IgD-negative memory B cell (primary cell): ENCODE measurements around the gene PHYKPL. TPM values are rescaled to one million over a fixed set of nuclear protein-coding genes. Genes with fewer than 3 reads are reported as not detected.
"Not testable (repeated sequence)": the region's sequence is repeated elsewhere in the genome, so short reads cannot be mapped to it uniquely, and the experiment has no call there.

ENCODE experiments used
- H3K27ac Mint-ChIP-seq, 3 donors: one replicate each; pipeline ENCODE4 v1.8.0; 2020 to 2022; ENCODE audit warnings: mild to moderate bottlenecking in 3 of 3, mixed read lengths in 3 of 3, moderate library complexity in 1 of 3
- H3K27me3 Mint-ChIP-seq: one replicate; pipeline ENCODE4 v1.8.0; 2021; ENCODE audit warnings: mixed read lengths
- H3K36me3 Mint-ChIP-seq: one replicate; pipeline ENCODE4 v1.8.0; 2020; ENCODE audit warnings: mild to moderate bottlenecking, mixed read lengths
- H3K4me1 Mint-ChIP-seq, 3 donors: one replicate each; pipeline ENCODE4 v1.8.0; 2020 to 2022; ENCODE audit warnings: mixed read lengths in 3 of 3, mild to moderate bottlenecking in 1 of 3
- H3K4me3 Mint-ChIP-seq, 4 donors: one replicate each; pipeline ENCODE4 v1.8.0; 2020 to 2022; ENCODE audit warnings: mild to moderate bottlenecking in 4 of 4, mixed read lengths in 4 of 4, moderate library complexity in 3 of 4
- H3K9me3 Mint-ChIP-seq, 3 donors: one replicate each; pipeline ENCODE4 v1.8.0; 2020 to 2021; ENCODE audit warnings: mixed read lengths in 3 of 3, mild to moderate bottlenecking in 1 of 3
- polyA plus RNA-seq: library from polyadenylated mRNA; unstranded; fragments of 300-500 nt; fragmentation: Illumina TruSeq; gene quantifications from one replicate; pipeline ENCODE4 v1.2.3, GENCODE V29; 2021

Gene PHYKPL
- polyA plus RNA-seq, 1 donor from 2014 or later, result 58.1 TPM

GRCh38 chr5:178250263-178250662, 17.7 kb upstream of the PHYKPL start:
- Mint-ChIP-seq H3K4me3 (no peak overlapping the region), H3K27ac (peak overlapping the region in 1 of 3 donors; percentile 10), H3K36me3 (no peaks in the 10 kb centered on the region), H3K9me3 (no peaks in the 10 kb centered on the region), H3K27me3 (no peaks in the 10 kb centered on the region), H3K4me1 (peaks cover 3 to 14% (median 8%) of the 10 kb centered on the region in 3 donors)

GRCh38 chr5:178249191-178249989, 16.8 kb upstream of the PHYKPL start:
- no peaks in the 10 kb centered on the region for H3K36me3 Mint-ChIP-seq
- no peaks in the 10 kb centered on the region for H3K27me3 Mint-ChIP-seq
- peaks cover 3 to 13% (median 8%) of the 10 kb centered on the region in 3 donors for H3K4me1 Mint-ChIP-seq
- H3K27ac Mint-ChIP-seq, result peak overlapping the region in 2 of 3 donors; percentile 53 to 64
- H3K4me3 Mint-ChIP-seq, result peak overlapping the region in 2 of 4 donors; percentile 12 to 17
- no peaks in the 10 kb centered on the region for H3K9me3 Mint-ChIP-seq

- peak overlapping the region in 1 of 4 donors; percentile 12 for H3K4me3 Mint-ChIP-seq
- no peaks in the 10 kb centered on the region for H3K9me3 Mint-ChIP-seq
- H3K36me3 Mint-ChIP-seq, result no peaks in the 10 kb centered on the region
- H3K27me3 Mint-ChIP-seq, result no peaks in the 10 kb centered on the region
- no peak overlapping the region for H3K27ac Mint-ChIP-seq
- peaks cover 3 to 13% (median 8%) of the 10 kb centered on the region in 3 donors for H3K4me1 Mint-ChIP-seq
Observed at GRCh38 chr5:178248750-178249149, 16.1 kb upstream of the PHYKPL start.

DNA sequence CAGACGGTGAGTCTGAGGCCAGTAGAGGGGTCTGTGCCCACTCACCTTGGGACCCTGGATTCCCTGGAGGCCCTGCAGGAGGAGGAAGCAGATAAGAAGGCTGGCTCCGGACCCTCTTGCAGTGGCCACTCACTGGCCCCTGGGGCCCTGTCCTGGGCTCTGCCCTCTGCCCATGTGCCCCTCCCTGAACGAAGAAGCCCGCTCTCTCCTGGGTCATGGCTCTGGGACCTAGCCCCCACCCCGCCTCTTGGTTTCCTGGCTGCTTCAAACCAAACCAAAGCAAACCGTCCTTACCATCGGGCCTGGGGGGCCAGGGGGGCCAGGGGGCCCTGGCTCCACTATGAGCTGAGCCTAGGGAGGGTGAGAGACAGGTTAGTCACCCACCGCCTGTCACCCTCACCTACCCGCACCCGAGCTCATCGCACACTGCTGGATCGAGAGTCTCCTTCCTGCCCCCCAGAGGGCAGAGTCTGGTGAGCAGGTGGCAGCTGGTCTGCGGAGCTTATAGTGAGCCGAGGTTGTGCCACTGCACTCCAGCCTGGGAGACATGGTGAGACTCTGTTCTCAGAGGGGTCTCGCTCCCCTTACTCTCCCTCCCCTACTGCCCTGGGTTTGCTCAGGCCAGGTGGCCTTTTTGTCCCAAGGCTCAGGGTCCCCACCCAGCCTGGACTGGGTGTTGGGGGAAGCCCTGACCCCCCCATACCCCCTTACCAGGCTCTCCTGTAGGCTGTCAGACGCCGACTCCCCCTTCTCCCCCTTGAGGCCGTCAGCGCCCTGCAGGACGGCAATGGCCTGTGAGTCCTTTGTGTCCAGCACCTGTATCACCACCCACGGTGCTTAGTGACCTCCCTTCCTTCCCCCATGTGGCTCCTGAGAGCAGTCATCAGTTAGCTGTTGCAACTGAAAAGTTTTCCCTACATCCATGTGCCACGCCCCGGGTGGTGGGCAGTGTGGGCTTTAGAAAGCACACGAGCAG, 15.2 kb upstream of the PHYKPL start:
- no peak overlapping the region for H3K27ac Mint-ChIP-seq
- H3K9me3 Mint-ChIP-seq, result no peaks in the 10 kb centered on the region
- H3K36me3 Mint-ChIP-seq, result no peaks in the 10 kb centered on the region
- no peak overlapping the region for H3K4me3 Mint-ChIP-seq
- peaks cover 3 to 12% (median 8%) of the 10 kb centered on the region in 3 donors for H3K4me1 Mint-ChIP-seq
- H3K27me3 Mint-ChIP-seq, result no peaks in the 10 kb centered on the region

DNA sequence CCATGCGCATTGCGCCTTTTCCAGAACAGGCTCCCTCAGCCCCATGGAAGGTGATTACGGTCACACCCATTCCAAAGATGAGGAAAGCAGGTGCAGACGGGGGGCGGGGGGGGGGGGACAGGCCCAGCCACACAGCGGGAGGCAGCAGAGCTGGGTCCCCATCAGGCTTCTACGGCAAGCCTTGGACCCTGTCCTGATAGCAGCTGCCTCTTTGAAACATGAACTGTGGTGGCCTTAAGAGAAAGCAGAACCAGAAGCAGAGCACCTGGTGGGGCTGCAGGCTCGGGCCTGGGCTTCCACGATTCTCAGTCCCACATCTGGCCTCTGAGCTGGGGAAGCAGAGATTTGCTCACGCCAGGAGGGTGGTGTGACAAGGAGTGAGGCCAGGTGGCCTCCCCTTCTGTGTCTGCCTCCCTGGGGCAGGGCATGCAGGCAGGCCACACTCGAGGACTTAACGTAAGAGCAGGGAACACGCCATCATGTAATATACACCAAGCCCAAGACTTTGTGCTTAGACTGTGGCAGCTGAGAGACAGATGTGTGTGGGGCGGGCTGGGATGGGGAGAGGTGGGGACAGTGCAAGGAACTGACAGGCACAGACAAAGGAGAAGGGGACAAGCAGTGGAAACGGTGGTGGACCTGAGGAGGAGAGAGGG, 14.2 kb upstream of the PHYKPL start:
- H3K9me3 Mint-ChIP-seq, result no peaks in the 10 kb centered on the region

GRCh38 chr5:178245389-178245788, 12.8 kb upstream of the PHYKPL start:
- no peak overlapping the region for H3K4me3 Mint-ChIP-seq
- no peaks in the 10 kb centered on the region for H3K27me3 Mint-ChIP-seq
- H3K36me3 Mint-ChIP-seq, result no peaks in the 10 kb centered on the region
- H3K4me1 Mint-ChIP-seq, result peaks cover 12 to 22% (median 16%) of the 10 kb centered on the region in 3 donors
- no peaks in the 10 kb centered on the region for H3K9me3 Mint-ChIP-seq
- H3K27ac Mint-ChIP-seq, result no peak overlapping the region

More for the DNA sequence above, 14.2 kb upstream of the PHYKPL start:
- Mint-ChIP-seq H3K4me1 (peaks cover 3 to 14% (median 8%) of the 10 kb centered on the region in 3 donors), H3K4me3 (no peak overlapping the region), H3K27ac (no peak overlapping the region), H3K27me3 (no peaks in the 10 kb centered on the region), H3K36me3 (no peaks in the 10 kb centered on the region)

DNA sequence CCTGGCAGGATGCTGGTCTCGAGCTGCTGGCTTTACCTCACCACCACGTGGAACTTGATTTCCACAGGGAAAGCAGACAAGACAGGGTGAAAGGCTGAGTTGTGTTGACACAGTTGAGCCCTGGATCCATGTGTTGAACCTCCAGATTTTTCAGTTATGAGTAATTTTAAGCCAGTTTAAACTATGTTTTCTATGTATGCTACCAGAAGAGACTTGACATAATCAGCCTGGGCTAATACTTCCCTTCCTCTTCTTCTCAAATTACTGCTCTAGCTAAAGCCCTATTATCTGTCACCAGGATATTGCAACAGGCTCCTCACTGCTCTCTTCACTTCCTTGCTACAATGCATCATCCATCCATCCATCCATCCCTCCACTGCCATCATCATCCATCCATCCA, 12.0 kb upstream of the PHYKPL start:
- Mint-ChIP-seq H3K27ac (no peak overlapping the region), H3K27me3 (no peaks in the 10 kb centered on the region), H3K36me3 (no peaks in the 10 kb centered on the region), H3K9me3 (no peaks in the 10 kb centered on the region), H3K4me1 (peaks cover 9 to 21% (median 15%) of the 10 kb centered on the region in 3 donors), H3K4me3 (no peak overlapping the region)

DNA sequence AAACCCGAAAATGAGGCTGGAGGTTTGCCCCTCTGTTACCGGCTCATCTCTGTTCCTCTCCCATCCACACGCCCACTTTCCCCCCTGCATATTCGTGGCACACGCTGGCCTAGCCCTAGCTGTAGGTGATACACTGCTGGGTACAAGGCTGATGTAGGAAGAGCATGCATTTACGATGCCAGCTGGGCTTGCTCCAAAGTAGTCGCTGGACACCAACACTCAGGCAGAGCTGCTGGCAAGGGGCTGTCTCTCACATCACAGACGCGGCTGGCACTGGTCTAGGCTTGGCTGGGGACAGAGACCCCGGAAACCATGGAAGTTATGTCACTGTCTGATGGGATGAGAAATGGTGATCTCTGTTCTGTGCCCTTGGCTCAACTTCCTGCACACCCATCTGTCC, 9.8 kb upstream of the PHYKPL start:
- H3K27me3 Mint-ChIP-seq, result no peaks in the 10 kb centered on the region
- no peaks in the 10 kb centered on the region for H3K36me3 Mint-ChIP-seq
- H3K9me3 Mint-ChIP-seq, result no peaks in the 10 kb centered on the region
- H3K4me3 Mint-ChIP-seq, result peak overlapping the region in 3 of 4 donors; percentile 51 to 70 (median 67)
- H3K4me1 Mint-ChIP-seq, result peaks cover 8 to 22% (median 19%) of the 10 kb centered on the region in 3 donors
- peak overlapping the region in 2 of 3 donors; percentile 33 to 59 for H3K27ac Mint-ChIP-seq

- no peaks in the 10 kb centered on the region for H3K27me3 Mint-ChIP-seq
- peak overlapping the region in 1 of 3 donors; percentile 78 for H3K27ac Mint-ChIP-seq
- no peak overlapping the region for H3K4me3 Mint-ChIP-seq
- peaks cover 8 to 22% (median 19%) of the 10 kb centered on the region in 3 donors for H3K4me1 Mint-ChIP-seq
- no peaks in the 10 kb centered on the region for H3K9me3 Mint-ChIP-seq
- H3K36me3 Mint-ChIP-seq, result no peaks in the 10 kb centered on the region
Observed at GRCh38 chr5:178241688-178242231, 9.2 kb upstream of the PHYKPL start.

- H3K9me3 Mint-ChIP-seq, result no peaks in the 10 kb centered on the region
- peaks cover 8 to 22% (median 19%) of the 10 kb centered on the region in 3 donors for H3K4me1 Mint-ChIP-seq
- H3K27me3 Mint-ChIP-seq, result no peaks in the 10 kb centered on the region
- H3K27ac Mint-ChIP-seq, result peak overlapping the region in 2 of 3 donors; percentile 76 to 78
- no peaks in the 10 kb centered on the region for H3K36me3 Mint-ChIP-seq
- peak overlapping the region; percentile 58 to 92 (median 77) for H3K4me3 Mint-ChIP-seq
Observed at GRCh38 chr5:178241231-178241663, 8.6 kb upstream of the PHYKPL start.

GRCh38 chr5:178240766-178241165, 8.2 kb upstream of the PHYKPL start:
- peak overlapping the region; percentile 76 to 80 (median 79) for H3K27ac Mint-ChIP-seq
- no peaks in the 10 kb centered on the region for H3K36me3 Mint-ChIP-seq
- H3K4me3 Mint-ChIP-seq, result peak overlapping the region; percentile 58 to 92 (median 77)
- H3K9me3 Mint-ChIP-seq, result no peaks in the 10 kb centered on the region
- peaks cover 8 to 22% (median 19%) of the 10 kb centered on the region in 3 donors for H3K4me1 Mint-ChIP-seq
- H3K27me3 Mint-ChIP-seq, result no peaks in the 10 kb centered on the region

DNA sequence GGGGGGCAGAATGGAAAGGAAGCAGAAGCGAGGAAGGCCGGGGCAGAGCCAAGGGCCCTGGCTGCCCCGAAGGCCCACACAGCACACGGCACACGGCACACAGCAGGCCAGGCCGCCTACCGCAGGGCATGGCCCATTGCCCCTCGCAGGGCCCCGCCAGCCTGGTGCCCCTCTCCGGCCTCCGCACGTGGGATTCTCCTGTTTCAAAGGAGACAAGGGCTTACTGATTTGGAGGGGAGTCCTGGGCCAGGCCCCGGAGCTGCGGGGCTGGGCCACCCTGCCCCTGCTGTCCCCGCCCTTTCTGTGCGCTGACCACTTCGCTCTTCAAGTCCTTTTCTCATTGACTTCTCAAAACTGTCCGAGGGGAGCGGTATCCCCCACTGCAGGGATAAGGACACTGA, 7.7 kb upstream of the PHYKPL start:
- no peaks in the 10 kb centered on the region for H3K27me3 Mint-ChIP-seq
- no peaks in the 10 kb centered on the region for H3K36me3 Mint-ChIP-seq
- H3K27ac Mint-ChIP-seq, result peak overlapping the region; percentile 76 to 80 (median 79)
- H3K9me3 Mint-ChIP-seq, result no peaks in the 10 kb centered on the region
- H3K4me1 Mint-ChIP-seq, result peaks cover 8 to 22% (median 19%) of the 10 kb centered on the region in 3 donors
- peak overlapping the region; percentile 58 to 92 (median 77) for H3K4me3 Mint-ChIP-seq

- peaks cover 13 to 26% (median 24%) of the 10 kb centered on the region in 3 donors for H3K4me1 Mint-ChIP-seq
Observed at GRCh38 chr5:178239626-178240301, 7.2 kb upstream of the PHYKPL start.

More at GRCh38 chr5:178239626-178240301, 7.2 kb upstream of the PHYKPL start:
- H3K36me3 Mint-ChIP-seq, H3K9me3 Mint-ChIP-seq, H3K27me3 Mint-ChIP-seq: not testable (repeated sequence)
- Mint-ChIP-seq H3K27ac (peak overlapping the region; percentile 53 to 82 (median 68)), H3K4me3 (peak overlapping the region in 3 of 4 donors; percentile 49 to 76 (median 52))
